OCI-LY7 (cell line): Measurements from ENCODE around the gene NME2. TPM values are rescaled to one million over a fixed set of nuclear protein-coding genes. Genes with fewer than 3 reads are reported as not detected.

Experiments
- BruUV-seq: library from RNA; stranded (reverse); fragments of 400-500 nt; replicated peaks from 2 replicates; lab custom pipeline; 2021; lab: Mats Ljungman, UMichigan
- CTCF ChIA-PET: fragments of 300-600 bp; sonication (Branson Sonifier 250); formaldehyde crosslinking; loops from one replicate; lab custom pipeline; 2022; ENCODE audit warnings: antibody characterized with exemption; ENCODE audit not compliant: unreplicated experiment; lab: Charles Lee
- POLR2A ChIA-PET: fragments of 300-600 bp; sonication (Branson Sonifier 250); formaldehyde crosslinking; loops from one replicate; lab custom pipeline; 2022; ENCODE audit warnings: antibody characterized with exemption; lab: Charles Lee
- DNase-seq: peaks from one replicate; pipeline ENCODE4 v3.0.0-alpha.2; 2015; ENCODE audit warnings: low spot score
- H2AFZ ChIP-seq: fragments of 200-600 bp; sonication (generic), shearing (Covaris generic); 2 replicates; pipeline ENCODE4 v1.6.1; 2014; ENCODE audit warnings: mild to moderate bottlenecking, antibody characterized with exemption, low read length, moderate library complexity
- H3K27ac ChIP-seq: fragments of 200-600 bp; sonication (generic); 2 replicates; pipeline ENCODE4 v1.5.1; 2014; ENCODE audit warnings: mixed run types, low read depth, mild to moderate bottlenecking, moderate library complexity, low read length, inconsistent platforms; ENCODE audit not compliant: poor library complexity, severe bottlenecking
- H3K36me3 ChIP-seq: fragments of 200-600 bp; sonication (generic); 2 replicates; pipeline ENCODE4 v1.6.1; 2014; ENCODE audit warnings: mild to moderate bottlenecking, antibody characterized with exemption, low read length, moderate library complexity, mixed read lengths; ENCODE audit not compliant: insufficient read depth
- H3K4me1 ChIP-seq: fragments of 200-600 bp; sonication (generic); 2 replicates; pipeline ENCODE4 v1.5.1; 2014; ENCODE audit warnings: mild to moderate bottlenecking, low read length; ENCODE audit not compliant: insufficient read depth, poor library complexity, severe bottlenecking
- H3K4me2 ChIP-seq: fragments of 200-600 bp; sonication (generic); 2 replicates; pipeline ENCODE4 v1.6.1; 2014; ENCODE audit warnings: mild to moderate bottlenecking, low read length
- H3K4me3 ChIP-seq: fragments of 200-600 bp; sonication (generic); 2 replicates; pipeline ENCODE4 v1.5.1; 2014; ENCODE audit warnings: mild to moderate bottlenecking, low read depth, low read length; ENCODE audit not compliant: poor library complexity, severe bottlenecking
- H3K79me2 ChIP-seq: fragments of 200-600 bp; sonication (generic); 2 replicates; pipeline ENCODE4 v1.6.1; 2016; ENCODE audit warnings: low read depth, mild to moderate bottlenecking, low read length, moderate library complexity, mixed read lengths; ENCODE audit not compliant: insufficient read depth
- H3K9me2 ChIP-seq: fragments of 200-600 bp; sonication (generic); 2 replicates; pipeline ENCODE4 v1.6.1; 2016; ENCODE audit warnings: mild to moderate bottlenecking, low read length, mixed read lengths; ENCODE audit not compliant: insufficient read depth
- H3K9me3 ChIP-seq: fragments of 200-600 bp; sonication (generic); 2 replicates; pipeline ENCODE4 v1.6.1; 2014; ENCODE audit warnings: mild to moderate bottlenecking, mixed run types, low read length, mixed read lengths
- H4K20me1 ChIP-seq: fragments of 200-600 bp; sonication (generic); 2 replicates; pipeline ENCODE4 v1.6.1; 2014; ENCODE audit warnings: mild to moderate bottlenecking, antibody characterized with exemption, low read length, moderate library complexity, mixed read lengths; ENCODE audit not compliant: insufficient read depth
- CTCF ChIP-seq: fragments of 200-600 bp; sonication (generic); conservative IDR thresholded peaks from 2 replicates; pipeline ENCODE4 v1.5.1; 2014; ENCODE audit warnings: mild to moderate bottlenecking, antibody characterized with exemption, low read length, moderate library complexity, mixed read lengths
- EZH2phosphoT487 ChIP-seq: fragments of 200-600 bp; sonication (generic); IDR thresholded peaks from 2 replicates; pipeline ENCODE4 v1.6.1; 2018; ENCODE audit warnings: low read depth, borderline replicate concordance, mild to moderate bottlenecking, mixed run types, antibody characterized with exemption, low read length, moderate library complexity, mixed read lengths
- intact Hi-C: fragments of 100-400 bp; cut with micrococcal nuclease; formaldehyde crosslinking; loops from one replicate; pipeline ENCODE4 v1.10.0; 2022; ENCODE audit not compliant: unreplicated experiment
- total RNA-seq, 2 experiments: library from RNA; depleted of rRNA in 1 of 2; stranded (reverse); fragments of >200 nt in 1 of 2; shearing (Covaris generic) in 1 of 2; gene quantifications; 2 replicates each; pipeline ENCODE4 v1.2.3, GENCODE V29; 2014 to 2022

The NME2 gene
- total RNA-seq, 2 experiments from 2014 or later, result 369 to 582 TPM

GRCh38 chr17:51221322-51221721, 55.1 kb downstream of the NME2 start:
- Histone ChIP-seq H3K4me3 (no peak overlapping the region), H3K4me2 (no peak overlapping the region), H3K36me3 (peaks cover 79% of the 10 kb centered on the region), H4K20me1 (peaks cover 6% of the 10 kb centered on the region; the same call in 1 of the 2 replicates), H3K9me3 (no peaks in the 10 kb centered on the region), H3K27ac (no peak overlapping the region), H3K4me1 (peaks cover 29% of the 10 kb centered on the region), H2AFZ (no peak overlapping the region), H3K79me2 (peaks cover 23% of the 10 kb centered on the region; the same call in 1 of the 2 replicates), H3K9me2 (no peaks in the 10 kb centered on the region)
- intact Hi-C loops, result no loop called here
- TF ChIP-seq CTCF, result no peak
- no peak for TF ChIP-seq EZH2phosphoT487
- ChIA-PET CTCF (no interaction called here), POLR2A (interaction anchor here (1.0 kb wide), 1 partner anchor 36 kb away, joined by 3 read pairs; no protein-coding TSS in a partner anchor)
- TSS peak; percentile 24 for BruUV-seq
- DNase-seq, result no peak

Other genes starting within 250 kb of the NME2 start
- 61.1 and 78.9 TPM in 2 replicates for gene SPAG9, start 45.5 kb upstream of the NME2 start, total RNA-seq (2014; rRNA removed; shearing (Covaris generic))
- 75.5 and 87.9 TPM in 2 replicates for gene SPAG9, start 45.5 kb upstream of the NME2 start, total RNA-seq (2022)
- 158 and 209 TPM in 2 replicates for gene NME1, start 12.9 kb upstream of the NME2 start, total RNA-seq (2014; rRNA removed; shearing (Covaris generic))
- gene NME1, start 12.9 kb upstream of the NME2 start, total RNA-seq (2022), result 153 and 221 TPM in 2 replicates
- 17.3 and 21.2 TPM in 2 replicates for gene MBTD1, start 93.6 kb downstream of the NME2 start, total RNA-seq (2014; rRNA removed; shearing (Covaris generic))
- gene MBTD1, start 93.6 kb downstream of the NME2 start, total RNA-seq (2022), result 39.1 and 46.9 TPM in 2 replicates
- 58.1 and 62.8 TPM in 2 replicates for gene UTP18, start 94.1 kb downstream of the NME2 start, total RNA-seq (2014; rRNA removed; shearing (Covaris generic))
- gene UTP18, start 94.1 kb downstream of the NME2 start, total RNA-seq (2022), result 66.6 and 68.3 TPM in 2 replicates